CD4-positive, alpha-beta memory T cell (primary cell): Measurements from ENCODE around the gene GPR132. TPM values are rescaled to one million over a fixed set of nuclear protein-coding genes. Genes with fewer than 3 reads are reported as not detected.
A peak's percentile ranks its signal among the peaks of the same experiment; 100 is the strongest.
"Not testable (repeated sequence)": the region's sequence is repeated elsewhere in the genome, so short reads cannot be mapped to it uniquely, and the experiment has no call there.

Experiments
- CTCF ChIA-PET: fragments of 350-600 bp; sonication (Branson Sonifier 250); formaldehyde crosslinking; loops from one replicate; lab custom pipeline; 2021; ENCODE audit warnings: inconsistent platforms; ENCODE audit not compliant: partially characterized antibody; lab: Charles Lee
- POLR2A ChIA-PET: fragments of 350-600 bp; sonication (Branson Sonifier 250); formaldehyde crosslinking; loops from one replicate; lab custom pipeline; 2021; ENCODE audit not compliant: partially characterized antibody; lab: Charles Lee
- DNase-seq, 5 donors: peaks; one replicate each; pipeline versions ENCODE4 v3.0.0 to v3.0.0-alpha.2; 2020 to 2022; ENCODE audit warnings: mixed read lengths in 1 of 5
- H3K27ac ChIP-seq: one replicate; pipeline ENCODE4 v1.7.0; 2013; ENCODE audit warnings: low read depth, low read length
- H3K27me3 ChIP-seq: 2 replicates; pipeline ENCODE4 v1.7.0; 2013; ENCODE audit warnings: mild to moderate bottlenecking, low read length, moderate library complexity; ENCODE audit not compliant: insufficient read depth
- H3K36me3 ChIP-seq: 2 replicates; pipeline ENCODE4 v1.7.0; 2013; ENCODE audit warnings: mild to moderate bottlenecking, low read length, moderate library complexity; ENCODE audit not compliant: insufficient read depth
- H3K4me1 ChIP-seq: 2 replicates; pipeline ENCODE4 v1.7.0; 2013; ENCODE audit warnings: mild to moderate bottlenecking, low read length, moderate library complexity; ENCODE audit not compliant: insufficient read depth
- H3K4me3 ChIP-seq, 2 donors: one replicate each; pipeline ENCODE4 v1.7.0; 2013; ENCODE audit warnings: low read length in 2 of 2, mild to moderate bottlenecking in 1 of 2
- H3K9me3 ChIP-seq, 2 donors: one replicate each; pipeline ENCODE4 v1.7.0; 2013; ENCODE audit warnings: low read length in 2 of 2, control low read depth in 1 of 2; ENCODE audit not compliant: control insufficient read depth in 1 of 2
- H3K27ac Mint-ChIP-seq, 7 donors: one replicate each; pipeline ENCODE4 v1.8.0; 2020 to 2021; ENCODE audit warnings: mixed read lengths in 7 of 7, mild to moderate bottlenecking in 6 of 7, inconsistent platforms in 3 of 7, moderate library complexity in 3 of 7
- H3K27me3 Mint-ChIP-seq, 2 donors: one replicate each; pipeline ENCODE4 v1.8.0; 2020 to 2021; ENCODE audit warnings: mixed read lengths in 2 of 2
- H3K36me3 Mint-ChIP-seq, 2 donors: one replicate each; pipeline ENCODE4 v1.8.0; 2020 to 2021; ENCODE audit warnings: mixed read lengths in 2 of 2, inconsistent platforms in 1 of 2, mild to moderate bottlenecking in 1 of 2
- H3K4me1 Mint-ChIP-seq, 4 donors: one replicate each; pipeline ENCODE4 v1.8.0; 2020 to 2021; ENCODE audit warnings: mixed read lengths in 4 of 4, mild to moderate bottlenecking in 1 of 4
- H3K4me3 Mint-ChIP-seq, 8 donors: one replicate each; pipeline ENCODE4 v1.8.0; 2020 to 2021; ENCODE audit warnings: mixed read lengths in 8 of 8, mild to moderate bottlenecking in 7 of 8, moderate library complexity in 6 of 8, inconsistent platforms in 3 of 8
- H3K9me3 Mint-ChIP-seq, 8 donors: one replicate each; pipeline ENCODE4 v1.8.0; 2020 to 2021; ENCODE audit warnings: mixed read lengths in 8 of 8, mild to moderate bottlenecking in 5 of 8, inconsistent platforms in 3 of 8, moderate library complexity in 1 of 8
- intact Hi-C: fragments of 100-400 bp; cut with micrococcal nuclease; formaldehyde crosslinking; loops from one replicate; pipeline ENCODE4 v1.15.1; 2023
- polyA plus RNA-seq, 2 donors: library from polyadenylated mRNA; unstranded; fragments of 300-500 nt; fragmentation: Illumina TruSeq; gene quantifications; one replicate each; pipeline ENCODE4 v1.2.3, GENCODE V29; 2021
- total RNA-seq, 2 experiments: library from RNA; stranded (reverse); gene quantifications; one replicate each; pipeline ENCODE4 v1.2.3, GENCODE V29; 2021

Gene GPR132
- total and polyA plus RNA-seq, 4 experiments from 2014 or later, result 4.9 to 49.2 (median 43.7) TPM

DNA sequence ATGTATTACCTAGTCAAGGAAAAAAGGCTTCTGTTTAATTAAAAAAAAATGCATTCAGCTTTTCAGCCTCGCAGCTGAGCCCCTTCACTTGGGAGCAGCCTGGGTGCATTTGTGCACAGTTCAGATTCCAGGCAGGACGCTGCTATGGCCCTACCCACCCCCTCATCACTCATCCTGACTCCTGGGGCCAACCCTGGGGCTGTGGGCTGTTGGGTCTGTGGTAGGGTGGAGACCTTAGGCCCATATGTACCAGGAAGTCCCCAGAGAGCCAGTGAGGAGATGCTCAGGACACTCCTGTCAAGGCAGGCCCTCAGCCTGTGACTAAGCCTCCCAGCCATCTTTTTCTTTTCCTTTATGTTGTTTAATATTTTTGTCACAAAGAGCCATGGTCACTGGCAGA, 35.0 kb downstream of the GPR132 start:
- Histone ChIP-seq H3K4me3 (no peak overlapping the region), H3K27ac (no peak overlapping the region), H3K4me1 (peaks cover 24% of the 10 kb centered on the region), H3K27me3 (no peaks in the 10 kb centered on the region), H3K9me3 (no peaks in the 10 kb centered on the region), H3K36me3 (no peaks in the 10 kb centered on the region)
- Mint-ChIP-seq H3K9me3 (no peaks in the 10 kb centered on the region), H3K27ac (no peak overlapping the region), H3K27me3 (no peaks in the 10 kb centered on the region), H3K4me3 (no peak overlapping the region), H3K4me1 (peaks cover 14 to 50% (median 31%) of the 10 kb centered on the region in 4 donors), H3K36me3 (peaks cover 3% of the 10 kb centered on the region in 2 donors)
- no peak for DNase-seq
- ChIA-PET POLR2A (no interaction called here), CTCF (no interaction called here)
- intact Hi-C loops, result no loop called here

DNA sequence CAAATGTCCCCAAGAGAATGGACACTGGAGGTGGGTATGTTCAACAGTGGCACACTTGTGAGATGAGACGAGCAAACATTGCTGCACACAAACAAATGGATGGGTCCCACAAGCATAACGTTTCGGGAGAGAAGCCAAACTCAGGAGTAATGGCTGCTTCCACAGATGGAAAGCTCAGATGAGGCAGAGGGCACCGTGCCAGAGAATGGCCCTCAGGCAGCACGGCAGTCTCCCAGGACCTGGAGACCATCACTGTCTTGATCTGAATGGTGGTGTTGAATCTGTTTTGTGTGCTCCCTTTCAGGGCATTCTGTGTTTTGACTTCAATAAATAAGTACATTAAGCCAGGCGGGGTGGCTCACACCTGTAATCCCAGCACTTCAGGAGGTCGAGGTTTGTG, 35.8 kb downstream of the GPR132 start:
- peaks cover 3 to 6% of the 10 kb centered on the region in 2 donors for H3K36me3 Mint-ChIP-seq
- H3K27ac Mint-ChIP-seq, result no peak overlapping the region
- Histone ChIP-seq H3K36me3 (no peaks in the 10 kb centered on the region), H3K27me3 (no peaks in the 10 kb centered on the region), H3K27ac (no peak overlapping the region), H3K9me3 (no peaks in the 10 kb centered on the region), H3K4me3 (no peak overlapping the region), H3K4me1 (peaks cover 30% of the 10 kb centered on the region)
- H3K9me3 Mint-ChIP-seq, result no peaks in the 10 kb centered on the region
- intact Hi-C loops, result no loop called here
- POLR2A ChIA-PET, result interaction anchor here (0.7 kb wide), 1 partner anchor 8 kb away, joined by 4 read pairs; the partner anchor contains the start of gene CDCA4
- DNase-seq, result no peak
- CTCF ChIA-PET, result no interaction called here
- H3K27me3 Mint-ChIP-seq, result no peaks in the 10 kb centered on the region
- peaks cover 14 to 52% (median 35%) of the 10 kb centered on the region in 4 donors for H3K4me1 Mint-ChIP-seq
- no peak overlapping the region for H3K4me3 Mint-ChIP-seq

DNA sequence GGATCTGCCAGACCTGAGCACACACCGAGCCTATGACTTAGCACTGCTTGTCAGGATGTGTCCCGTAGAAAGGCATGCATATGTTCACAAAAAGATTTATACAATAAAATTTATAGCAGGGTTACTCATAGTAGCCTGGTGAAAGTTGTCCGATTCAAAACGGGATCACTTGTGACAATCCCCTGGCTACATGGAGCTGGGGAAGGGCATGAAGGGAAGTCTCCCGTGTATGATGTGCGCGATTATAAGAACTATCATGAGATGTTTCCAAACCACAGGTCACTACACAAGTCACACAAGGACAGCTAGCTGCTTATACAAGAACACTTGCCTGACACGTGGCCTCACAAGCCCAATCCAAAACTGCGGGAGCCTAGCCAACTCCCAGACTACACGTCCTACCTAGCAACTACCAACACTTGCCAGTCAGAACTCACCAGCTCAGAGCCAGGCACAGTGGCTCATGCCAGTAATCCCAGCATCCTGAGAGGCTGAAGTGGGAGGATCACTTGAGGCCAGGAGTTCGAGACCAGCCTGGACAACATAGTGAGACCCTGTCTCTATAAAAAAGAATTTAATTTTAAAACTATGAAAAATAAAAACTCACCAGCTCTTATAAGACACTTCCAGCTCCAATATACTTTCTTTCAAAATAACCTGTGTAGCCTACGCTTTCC, 36.8 kb downstream of the GPR132 start:
- H3K27me3 ChIP-seq, result no peaks in the 10 kb centered on the region
- Mint-ChIP-seq H3K27me3 (no peaks in the 10 kb centered on the region), H3K4me3 (no peak overlapping the region), H3K27ac (no peak overlapping the region), H3K9me3 (no peaks in the 10 kb centered on the region), H3K4me1 (peaks cover 10 to 50% (median 32%) of the 10 kb centered on the region in 4 donors), H3K36me3 (peaks cover 3 to 6% of the 10 kb centered on the region in 2 donors)
- no peak for DNase-seq
- H3K27ac ChIP-seq, result no peak overlapping the region
- intact Hi-C loops, result no loop called here
- POLR2A ChIA-PET, result interaction anchor here (0.7 to 1.5 kb wide), 2 partner anchors 7 to 37 kb away, joined by 4 read pairs; partner anchors contain the start of genes CDCA4 and GPR132
- no peak overlapping the region for H3K4me3 ChIP-seq
- CTCF ChIA-PET, result interaction anchor here (0.9 to 1.2 kb wide), 2 partner anchors 9 to 15 kb away, joined by 3 to 4 read pairs; no protein-coding TSS in a partner anchor
- H3K4me1 ChIP-seq, result peaks cover 35% of the 10 kb centered on the region
- no peaks in the 10 kb centered on the region for H3K9me3 ChIP-seq
- H3K36me3 ChIP-seq, result no peaks in the 10 kb centered on the region

DNA sequence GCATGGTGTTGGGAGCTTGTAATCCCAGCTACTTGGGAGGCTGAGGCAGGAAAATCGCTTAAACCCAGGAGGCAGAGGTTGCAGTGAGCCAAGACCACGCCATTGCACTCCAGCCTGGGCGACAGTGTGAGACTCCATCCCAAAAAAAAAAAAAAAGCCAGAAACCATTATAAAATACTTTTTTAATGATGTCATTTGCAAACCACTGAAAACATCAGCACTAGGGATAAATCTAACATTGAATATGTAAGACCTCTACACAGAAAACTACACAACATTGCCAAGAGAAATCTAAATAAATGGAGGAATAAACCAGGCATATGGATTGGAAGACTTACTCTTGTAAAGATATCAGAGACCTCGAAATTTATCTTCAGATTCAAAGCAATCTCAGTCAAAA, 37.5 kb downstream of the GPR132 start:
- POLR2A ChIA-PET, result interaction anchor here (1.5 kb wide), 1 partner anchor 38 kb away, joined by 4 read pairs; the partner anchor contains the start of gene GPR132
- H3K4me3 Mint-ChIP-seq, H3K4me3 ChIP-seq, H3K36me3 ChIP-seq, H3K27me3 Mint-ChIP-seq, H3K27ac ChIP-seq, H3K36me3 Mint-ChIP-seq, intact Hi-C loops, H3K27ac Mint-ChIP-seq, H3K9me3 ChIP-seq, DNase-seq, H3K9me3 Mint-ChIP-seq, H3K27me3 ChIP-seq: not testable (repeated sequence)
- peaks cover 10 to 50% (median 28%) of the 10 kb centered on the region in 4 donors for H3K4me1 Mint-ChIP-seq
- H3K4me1 ChIP-seq, result peaks cover 32% of the 10 kb centered on the region
- CTCF ChIA-PET, result interaction anchor here (1.2 to 3.5 kb wide), 2 partner anchors 8 to 18 kb away, joined by 4 to 17 read pairs; no protein-coding TSS in a partner anchor

DNA sequence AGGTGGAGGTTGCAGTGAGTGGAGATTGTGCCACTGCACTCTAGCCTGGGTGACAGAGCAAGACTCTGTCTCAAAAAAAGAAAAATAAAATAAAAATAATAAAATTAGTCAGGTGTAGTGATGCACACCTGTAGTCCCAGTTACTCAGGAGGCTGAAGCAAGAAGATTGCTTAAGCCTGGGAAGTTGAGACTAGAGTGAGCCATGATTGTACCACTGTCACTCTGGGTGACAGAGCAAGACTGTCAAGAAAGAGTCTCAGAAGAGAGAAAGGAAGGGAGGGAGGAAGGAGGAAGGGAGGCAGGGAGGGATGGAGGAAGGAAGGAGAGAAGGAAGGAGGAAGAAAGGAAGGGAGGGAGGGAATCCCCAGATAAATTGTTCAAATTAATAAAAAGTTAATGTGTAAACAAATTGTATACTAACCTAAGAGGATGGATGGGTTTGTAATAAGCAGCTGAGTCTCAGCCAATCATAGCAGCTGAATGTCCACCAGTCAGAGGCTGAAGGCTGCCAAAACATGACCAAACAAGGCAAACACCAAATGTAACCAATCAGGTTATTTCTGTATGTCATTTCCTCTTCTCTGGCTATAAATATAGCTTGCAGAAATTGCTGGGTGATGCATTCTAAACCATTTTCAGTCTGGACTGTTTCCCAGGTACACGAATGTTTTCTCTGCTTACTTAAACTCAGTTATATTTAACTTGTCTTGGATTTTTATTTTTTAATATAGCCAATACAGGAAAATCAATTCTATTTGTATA, 38.2 kb downstream of the GPR132 start:
- H3K9me3 ChIP-seq, result no peaks in the 10 kb centered on the region
- Mint-ChIP-seq H3K27me3 (no peaks in the 10 kb centered on the region), H3K4me3 (peak overlapping the region in 2 of 8 donors; percentile 15 to 36)

DNA sequence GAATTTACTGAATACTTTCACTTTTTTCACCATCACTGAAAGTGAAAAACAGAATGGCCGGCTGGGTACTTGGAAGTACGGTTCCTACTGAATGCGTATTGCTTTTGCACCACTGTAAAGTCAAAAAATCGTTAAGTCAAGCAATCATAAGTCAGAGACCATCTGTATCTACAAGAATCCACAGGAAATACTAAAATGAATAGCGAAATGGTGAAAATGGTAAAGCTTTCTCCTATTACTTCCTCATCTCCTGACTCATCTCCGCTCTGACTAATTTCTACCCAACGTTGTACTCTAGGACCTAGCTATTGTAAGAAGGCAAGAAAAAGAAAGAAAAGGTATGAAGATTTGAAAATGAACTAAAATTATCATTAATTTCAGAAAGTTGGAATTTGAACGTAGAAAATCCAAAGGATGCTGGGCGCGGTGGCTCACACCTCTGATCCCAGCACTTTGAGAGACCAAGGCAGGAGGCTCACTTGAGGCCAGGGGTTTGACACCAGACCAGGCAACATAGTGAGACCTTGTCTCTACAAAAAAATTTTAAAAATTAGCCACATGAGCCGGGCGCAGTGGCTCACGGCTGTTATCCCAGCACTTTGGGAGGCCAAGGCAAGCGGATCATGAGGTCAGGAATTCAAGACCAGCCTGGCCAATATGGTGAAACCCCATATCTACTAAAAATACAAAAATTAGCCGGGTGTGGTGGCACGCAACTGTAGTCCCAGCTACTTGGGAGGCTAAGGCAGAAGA, 39.0 kb downstream of the GPR132 start:
- Histone ChIP-seq H3K9me3 (no peaks in the 10 kb centered on the region), H3K27ac (no peak overlapping the region), H3K4me1 (peaks cover 40% of the 10 kb centered on the region), H3K27me3 (no peaks in the 10 kb centered on the region), H3K36me3 (no peaks in the 10 kb centered on the region), H3K4me3 (no peak overlapping the region)
- intact Hi-C loops, result no loop called here
- Mint-ChIP-seq H3K27me3 (no peaks in the 10 kb centered on the region), H3K4me3 (peak overlapping the region in 7 of 8 donors; percentile 0 to 70 (median 46)), H3K36me3 (peaks cover 3 to 6% of the 10 kb centered on the region in 2 donors), H3K9me3 (no peaks in the 10 kb centered on the region), H3K4me1 (peaks cover 14 to 57% (median 32%) of the 10 kb centered on the region in 4 donors), H3K27ac (peak overlapping the region; percentile 18 to 93 (median 79))
- ChIA-PET POLR2A (interaction anchor here (1.0 to 2.3 kb wide), 5 partner anchors 9 to 41 kb away, joined by 3 to 12 read pairs (median 3); no protein-coding TSS in a partner anchor), CTCF (interaction anchor here (0.7 to 3.5 kb wide), 5 partner anchors 10 to 64 kb away, joined by 3 to 17 read pairs (median 7); no protein-coding TSS in a partner anchor)
- DNase-seq, result no peak

More for the DNA sequence above, 38.2 kb downstream of the GPR132 start:
- Histone ChIP-seq H3K27me3 (no peaks in the 10 kb centered on the region), H3K36me3 (no peaks in the 10 kb centered on the region), H3K4me3 (no peak overlapping the region), H3K4me1 (peaks cover 34% of the 10 kb centered on the region), H3K27ac (no peak overlapping the region)
- CTCF ChIA-PET, result interaction anchor here (1.5 to 3.5 kb wide), 2 partner anchors 19 to 64 kb away, joined by 4 to 17 read pairs; no protein-coding TSS in a partner anchor
- POLR2A ChIA-PET, result interaction anchor here (1.5 to 2.3 kb wide), 2 partner anchors 12 to 38 kb away, joined by 4 to 12 read pairs; partner anchors contain the start of gene GPR132
- Mint-ChIP-seq H3K36me3 (peaks cover 3 to 6% of the 10 kb centered on the region in 2 donors), H3K9me3 (no peaks in the 10 kb centered on the region), H3K4me1 (peaks cover 10 to 49% (median 26%) of the 10 kb centered on the region in 4 donors), H3K27ac (peak overlapping the region in 4 of 7 donors; percentile 10 to 93 (median 76))
- intact Hi-C loops, result no loop called here
- DNase-seq, result no peak
